Body of pancreas (tissue), 4 donors: ENCODE results near the gene FAM111B. TPM values are rescaled to one million over a fixed set of nuclear protein-coding genes. Genes with fewer than 3 reads are reported as not detected.

Experiments
- ATAC-seq: fragments of 150-250 bp; one replicate; pipeline ENCODE4 v1.9.1; 2016
- DNase-seq, 4 donors: peaks; one replicate each; pipeline ENCODE4 v3.0.0-alpha.2; 2019
- H3K27ac ChIP-seq, 4 donors: fragments of 200-600 bp; sonication (generic); 1 replicate in 3 of 4; 2 replicates in 1 of 4; pipeline versions ENCODE4 v1.5.1 to v1.6.1; 2016 to 2019; ENCODE audit warnings: mild to moderate bottlenecking in 1 of 4, mixed read lengths in 1 of 4, moderate library complexity in 1 of 4
- H3K27me3 ChIP-seq, 2 donors: fragments of 200-600 bp; sonication (generic); one replicate each; pipeline ENCODE4 v1.6.0; 2016; ENCODE audit warnings: mild to moderate bottlenecking in 1 of 2
- H3K36me3 ChIP-seq, 2 donors: fragments of 200-600 bp; sonication (generic); replicated peaks in 1 of 2; 2 replicates each; pipeline ENCODE4 v1.5.1; 2016; ENCODE audit warnings: low read depth in 2 of 2; ENCODE audit not compliant: insufficient read depth in 1 of 2
- H3K4me1 ChIP-seq: fragments of 200-600 bp; sonication (generic); one replicate; pipeline ENCODE4 v1.6.0; 2016
- H3K4me3 ChIP-seq, 2 donors: fragments of 200-600 bp; sonication (generic); 1 replicate in 1 of 2; 2 replicates in 1 of 2; pipeline ENCODE4 v1.5.1; 2016 to 2019
- H3K9me3 ChIP-seq, 3 donors: fragments of 200-600 bp; sonication (generic); 1 replicate in 2 of 3; 2 replicates in 1 of 3; pipeline ENCODE4 v1.5.1; 2016
- POLR2A ChIP-seq, 3 donors: fragments of 450-650 bp; IDR thresholded peaks; one replicate each; pipeline ENCODE4 v1.6.1; 2016; ENCODE audit warnings: antibody characterized with exemption in 3 of 3, mild to moderate bottlenecking in 2 of 3
- WGBS, 2 donors: methylation state at CpG; one replicate each; pipeline ENCODE4 v1.1.5; 2017; 5-methylcytosine and 5-hydroxymethylcytosine counted together
- intact Hi-C: fragments of 100-400 bp; cut with DNase I; formaldehyde crosslinking; loops from one replicate; pipeline ENCODE4 v1.15.1; 2023
- total RNA-seq, 2 donors: library from RNA; depleted of rRNA; stranded (reverse); fragments of >200 nt; gene quantifications; one replicate each; pipeline ENCODE4 v1.1.0, GENCODE V29; 2016
- TF ChIP-seq, protein P1 (sequence below), 7 experiments: fragments of 450-650 bp in 4 of 7; fragments of 200-600 bp in 3 of 7; sonication (generic) in 3 of 7; IDR thresholded peaks; one replicate each; pipeline ENCODE4 v1.5.1; 2016 to 2019; ENCODE audit warnings: antibody characterized with exemption in 7 of 7

Gene FAM111B
- total RNA-seq, 2 donors from 2014 or later, result 0.33 TPM; not detected in 1

GRCh38 chr11:59141673-59142460 is 34.8 kb downstream of the FAM111B start:
- no peaks in the 10 kb centered on the region for H3K9me3 ChIP-seq
- H3K27me3 ChIP-seq, result no peaks in the 10 kb centered on the region
- ATAC-seq, result no peak
- 1 to 3% methylated on average over 3 of the region's 3 CpGs for WGBS, 2 donors
- intact Hi-C loops, result no loop called here
- peaks cover 22% of the 10 kb centered on the region for H3K4me1 ChIP-seq
- H3K36me3 ChIP-seq, result no peaks in the 10 kb centered on the region
- no peak for DNase-seq
- H3K4me3 ChIP-seq, result peak overlapping the region; percentile 63 to 70
- TF ChIP-seq, protein P1, sequence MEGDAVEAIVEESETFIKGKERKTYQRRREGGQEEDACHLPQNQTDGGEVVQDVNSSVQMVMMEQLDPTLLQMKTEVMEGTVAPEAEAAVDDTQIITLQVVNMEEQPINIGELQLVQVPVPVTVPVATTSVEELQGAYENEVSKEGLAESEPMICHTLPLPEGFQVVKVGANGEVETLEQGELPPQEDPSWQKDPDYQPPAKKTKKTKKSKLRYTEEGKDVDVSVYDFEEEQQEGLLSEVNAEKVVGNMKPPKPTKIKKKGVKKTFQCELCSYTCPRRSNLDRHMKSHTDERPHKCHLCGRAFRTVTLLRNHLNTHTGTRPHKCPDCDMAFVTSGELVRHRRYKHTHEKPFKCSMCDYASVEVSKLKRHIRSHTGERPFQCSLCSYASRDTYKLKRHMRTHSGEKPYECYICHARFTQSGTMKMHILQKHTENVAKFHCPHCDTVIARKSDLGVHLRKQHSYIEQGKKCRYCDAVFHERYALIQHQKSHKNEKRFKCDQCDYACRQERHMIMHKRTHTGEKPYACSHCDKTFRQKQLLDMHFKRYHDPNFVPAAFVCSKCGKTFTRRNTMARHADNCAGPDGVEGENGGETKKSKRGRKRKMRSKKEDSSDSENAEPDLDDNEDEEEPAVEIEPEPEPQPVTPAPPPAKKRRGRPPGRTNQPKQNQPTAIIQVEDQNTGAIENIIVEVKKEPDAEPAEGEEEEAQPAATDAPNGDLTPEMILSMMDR (IDR thresholded peaks at IDR 0.05), result no peak
- no peak for TF ChIP-seq POLR2A (IDR thresholded peaks at IDR 0.05)
- H3K27ac ChIP-seq, result peak overlapping the region; percentile 88 to 98 (median 91)

GRCh38 chr11:59142530-59143507 is 35.8 kb downstream of the FAM111B start, which contains the start of gene FAM111A:
Gene FAM111A, plus strand, starts transcription at chr11:59142856. Its CDS starts 6,017 bp downstream, at chr11:59148873.
- WGBS, 2 donors, result 0 to 1% methylated on average over 45 to 50 of the region's 50 CpGs
- Histone ChIP-seq H3K9me3 (no peaks in the 10 kb centered on the region), H3K27me3 (no peaks in the 10 kb centered on the region), H3K4me1 (peaks cover 22% of the 10 kb centered on the region), H3K4me3 (peak within 1 kb of the TSS; percentile 63 to 70), H3K27ac (peak within 1 kb of the TSS; percentile 88 to 98 (median 91)), H3K36me3 (no peaks in the 10 kb centered on the region)
- DNase-seq (peak; percentile 85 to 92 (median 88)), ATAC-seq (peak; percentile 95)
- TF ChIP-seq, protein P1 (IDR thresholded peaks at IDR 0.05), result peak in 2 of 7 experiments; percentile 26 to 34
- TF ChIP-seq POLR2A (IDR thresholded peaks at IDR 0.05), result peak; percentile 8 to 73 (median 70)
- intact Hi-C loops, result no loop called here

DNA sequence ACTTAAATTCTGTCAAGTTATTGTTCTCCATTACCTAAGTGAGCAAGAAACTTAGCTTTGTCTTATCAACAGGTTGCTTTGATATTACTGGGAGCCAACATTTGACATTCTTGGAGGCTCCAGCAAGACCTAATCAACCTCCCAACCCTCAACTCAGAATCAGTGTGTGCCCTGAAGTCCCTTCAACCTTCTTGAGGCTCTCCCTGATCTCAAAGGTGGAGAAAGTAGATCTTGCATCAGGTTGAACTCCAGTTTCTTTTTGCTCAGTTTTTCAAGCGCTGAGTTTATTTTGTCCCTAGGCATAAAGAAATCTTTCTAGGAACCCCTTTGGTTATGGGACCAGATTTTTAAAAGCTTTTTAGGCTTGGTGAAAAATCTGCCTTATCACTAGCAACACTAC is 37.1 kb downstream of the FAM111B start:
- Histone ChIP-seq H3K27me3 (no peaks in the 10 kb centered on the region), H3K4me3 (no peak overlapping the region), H3K36me3 (no peaks in the 10 kb centered on the region), H3K27ac (peak overlapping the region in 3 of 4 donors; percentile 89 to 98 (median 93)), H3K9me3 (no peaks in the 10 kb centered on the region), H3K4me1 (peaks cover 22% of the 10 kb centered on the region)
- no peak for ATAC-seq
- DNase-seq, result no peak
- TF ChIP-seq POLR2A (IDR thresholded peaks at IDR 0.05), result no peak
- TF ChIP-seq, protein P1 (IDR thresholded peaks at IDR 0.05), result no peak
- WGBS, 2 donors, result 82 to 89% methylated on average over 1 of the region's 1 CpG
- intact Hi-C loops, result no loop called here

GRCh38 chr11:59144579-59145345 is 37.7 kb downstream of the FAM111B start:
- H3K4me1 ChIP-seq, result peaks cover 22% of the 10 kb centered on the region
- ATAC-seq, result peak; percentile 63
- H3K27ac ChIP-seq, result peak overlapping the region; percentile 17 to 98 (median 91)
- H3K36me3 ChIP-seq, result no peaks in the 10 kb centered on the region
- 3 to 7% methylated on average over 25 to 39 of the region's 39 CpGs for WGBS, 2 donors
- no peaks in the 10 kb centered on the region for H3K9me3 ChIP-seq
- no peaks in the 10 kb centered on the region for H3K27me3 ChIP-seq
- peak; percentile 77 to 88 (median 82) for DNase-seq
- peak overlapping the region in 1 of 2 donors; percentile 17 for H3K4me3 ChIP-seq
- TF ChIP-seq POLR2A (IDR thresholded peaks at IDR 0.05), result peak in 2 of 3 donors; percentile 25
- TF ChIP-seq, protein P1 (IDR thresholded peaks at IDR 0.05), result no peak
- intact Hi-C loops, result no loop called here
